Keratinocyte (primary cell): ENCODE data around the gene MAP3K20. TPM values are rescaled to one million over a fixed set of nuclear protein-coding genes. Genes with fewer than 3 reads are reported as not detected.

Source experiments
- DNase-seq: peaks from one replicate; pipeline ENCODE4 v3.0.0-alpha.2; 2011; ENCODE audit warnings: low read depth, missing footprints, low spot score
- FAIRE-seq: peaks from 2 replicates; lab custom pipeline; 2011; peaks lifted over from hg19 to GRCh38; lab: Jason Lieb, UNC
- H2AFZ ChIP-seq: 2 replicates; pipeline ENCODE4 v1.6.0; 2012; ENCODE audit warnings: low read length, control low read depth, inconsistent platforms; ENCODE audit not compliant: control insufficient read depth
- H3K27ac ChIP-seq: 2 replicates; pipeline ENCODE4 v1.5.1; 2011; ENCODE audit warnings: low read length; ENCODE audit not compliant: control insufficient read depth, insufficient read depth
- H3K27me3 ChIP-seq: 3 replicates; pipeline ENCODE4 v1.6.0; 2011; ENCODE audit warnings: low read length; ENCODE audit not compliant: control insufficient read depth, insufficient read depth; ENCODE audit errors: extremely low read depth
- H3K36me3 ChIP-seq, 2 experiments: 2 replicates in 1 of 2; 3 replicates in 1 of 2; pipeline ENCODE4 v1.5.1; 2011; ENCODE audit warnings: low read length in 2 of 2, mild to moderate bottlenecking in 1 of 2; ENCODE audit not compliant: control insufficient read depth in 2 of 2, insufficient read depth in 2 of 2; ENCODE audit errors: extremely low read depth in 1 of 2
- H3K4me1 ChIP-seq: 3 replicates; pipeline ENCODE4 v1.5.1; 2011; ENCODE audit warnings: low read length; ENCODE audit not compliant: control insufficient read depth, insufficient read depth; ENCODE audit errors: extremely low read depth
- H3K4me2 ChIP-seq: 3 replicates; pipeline ENCODE4 v1.6.0; 2011; ENCODE audit warnings: low read depth, low read length; ENCODE audit not compliant: control insufficient read depth, insufficient read depth; ENCODE audit errors: extremely low read depth
- H3K4me3 ChIP-seq, 3 experiments: fragments of 200-600 bp in 1 of 3; sonication (generic) in 1 of 3; 2 replicates in 2 of 3; 3 replicates in 1 of 3; pipeline ENCODE4 v1.5.1; 2011 to 2016; ENCODE audit warnings: low read length in 3 of 3, mild to moderate bottlenecking in 3 of 3, control low read depth in 2 of 3, inconsistent platforms in 1 of 3, low read depth in 1 of 3, mixed read lengths in 1 of 3, mixed run types in 1 of 3, moderate library complexity in 1 of 3; ENCODE audit not compliant: control insufficient read depth in 2 of 3, insufficient read depth in 2 of 3; ENCODE audit errors: extremely low read depth in 1 of 3
- H3K79me2 ChIP-seq: 2 replicates; pipeline ENCODE4 v1.6.0; 2012; ENCODE audit warnings: low read length; ENCODE audit not compliant: control insufficient read depth, insufficient read depth
- H3K9ac ChIP-seq: 3 replicates; pipeline ENCODE4 v1.6.0; 2011; ENCODE audit warnings: low read length; ENCODE audit not compliant: control insufficient read depth, insufficient read depth; ENCODE audit errors: extremely low read depth
- H3K9me1 ChIP-seq: 3 replicates; pipeline ENCODE4 v1.6.0; 2011; ENCODE audit warnings: low read length; ENCODE audit not compliant: control insufficient read depth, insufficient read depth; ENCODE audit errors: extremely low read depth
- H3K9me3 ChIP-seq: 2 replicates; pipeline ENCODE4 v1.5.1; 2012; ENCODE audit warnings: low read depth, low read length; ENCODE audit not compliant: control insufficient read depth
- H4K20me1 ChIP-seq: 3 replicates; pipeline ENCODE4 v1.6.0; 2011; ENCODE audit warnings: low read length; ENCODE audit not compliant: control insufficient read depth, insufficient read depth; ENCODE audit errors: extremely low read depth
- EZH2 ChIP-seq: IDR thresholded peaks from one replicate; pipeline ENCODE4 v1.6.1; 2012; ENCODE audit warnings: inconsistent platforms, mild to moderate bottlenecking, low read length, moderate library complexity
- dilution Hi-C: fragments of 300-500 bp; cut with MboI; formaldehyde crosslinking; loops from one replicate; pipeline ENCODE4 v1.7.0; 2020; ENCODE audit warnings: low sequenced_read_pairs; ENCODE audit not compliant: extremely low pct_ligation_motif_present
- polyA plus RNA-seq, 5 experiments: library from polyadenylated mRNA; depleted of rRNA in 3 of 5; stranded (reverse) in 3 of 5; stranded (forward) in 1 of 5; unstranded in 1 of 5; fragments of >200 nt; gene quantifications; 1 replicate in 1 of 5; 2 replicates in 3 of 5; 3 replicates in 1 of 5; pipeline versions ENCODE4 v1.2.1 to v1.2.3, GENCODE V29; 2011 to 2012; ENCODE audit warnings: missing spikeins in 2 of 5, low read depth in 1 of 5, low replicate concordance in 1 of 5
- TF ChIP-seq, protein P1 (sequence below), 3 experiments: IDR thresholded peaks in 1 of 3; conservative IDR thresholded peaks in 1 of 3; optimal IDR thresholded peaks in 1 of 3; 2 replicates in 2 of 3; 3 replicates in 1 of 3; pipeline versions ENCODE3 to v1.5.1; 2011; ENCODE audit warnings: low read length in 3 of 3, mild to moderate bottlenecking in 3 of 3, moderate library complexity in 2 of 3, control low read depth in 1 of 3, inconsistent platforms in 1 of 3; ENCODE audit not compliant: insufficient read depth in 2 of 3; ENCODE audit errors: extremely low read depth in 1 of 3

MAP3K20 gene
- polyA plus RNA-seq, 1 donor (not counting 4 experiments of a cell fraction or from before 2014, with no cell fraction given): 31.7 TPM

DNA sequence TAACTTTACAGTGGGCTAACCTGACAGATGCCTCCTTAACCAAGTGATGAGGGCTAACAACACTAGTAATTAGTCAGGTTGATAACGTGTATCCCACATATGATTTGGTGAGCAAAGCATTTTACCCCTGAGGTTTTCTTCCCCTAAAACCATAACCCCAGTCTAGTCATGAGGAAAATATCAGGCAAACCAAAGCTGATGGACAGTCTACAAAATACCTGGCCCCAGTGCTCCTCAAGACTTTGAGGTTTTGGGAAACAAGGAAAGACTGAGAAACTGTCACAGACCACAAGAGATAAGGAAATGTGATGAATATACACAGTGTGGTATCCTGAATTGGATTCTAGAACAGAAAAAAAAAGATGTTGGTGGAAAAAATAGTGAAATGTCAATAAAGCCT lies 28.5 kb downstream of the MAP3K20 start:
- Histone ChIP-seq H3K27ac (no peak overlapping the region), H3K9me1 (no peaks in the 10 kb centered on the region), H3K4me3 (no peak overlapping the region), H3K4me1 (peaks cover 7% of the 10 kb centered on the region), H3K27me3 (no peaks in the 10 kb centered on the region), H3K79me2 (peaks cover 23% of the 10 kb centered on the region), H3K36me3 (peaks cover 2 to 8% of the 10 kb centered on the region in 2 experiments), H4K20me1 (no peaks in the 10 kb centered on the region), H3K9me3 (no peaks in the 10 kb centered on the region), H2AFZ (no peak overlapping the region), H3K4me2 (no peak overlapping the region), H3K9ac (no peak overlapping the region)
- dilution Hi-C loops: no loop called here
- DNase-seq (no peak), FAIRE-seq (no peak)
- TF ChIP-seq, protein P1, sequence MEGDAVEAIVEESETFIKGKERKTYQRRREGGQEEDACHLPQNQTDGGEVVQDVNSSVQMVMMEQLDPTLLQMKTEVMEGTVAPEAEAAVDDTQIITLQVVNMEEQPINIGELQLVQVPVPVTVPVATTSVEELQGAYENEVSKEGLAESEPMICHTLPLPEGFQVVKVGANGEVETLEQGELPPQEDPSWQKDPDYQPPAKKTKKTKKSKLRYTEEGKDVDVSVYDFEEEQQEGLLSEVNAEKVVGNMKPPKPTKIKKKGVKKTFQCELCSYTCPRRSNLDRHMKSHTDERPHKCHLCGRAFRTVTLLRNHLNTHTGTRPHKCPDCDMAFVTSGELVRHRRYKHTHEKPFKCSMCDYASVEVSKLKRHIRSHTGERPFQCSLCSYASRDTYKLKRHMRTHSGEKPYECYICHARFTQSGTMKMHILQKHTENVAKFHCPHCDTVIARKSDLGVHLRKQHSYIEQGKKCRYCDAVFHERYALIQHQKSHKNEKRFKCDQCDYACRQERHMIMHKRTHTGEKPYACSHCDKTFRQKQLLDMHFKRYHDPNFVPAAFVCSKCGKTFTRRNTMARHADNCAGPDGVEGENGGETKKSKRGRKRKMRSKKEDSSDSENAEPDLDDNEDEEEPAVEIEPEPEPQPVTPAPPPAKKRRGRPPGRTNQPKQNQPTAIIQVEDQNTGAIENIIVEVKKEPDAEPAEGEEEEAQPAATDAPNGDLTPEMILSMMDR (optimal IDR thresholded peaks at IDR 0.05 in 1 of 3, IDR thresholded peaks at IDR 0.05 in 1 of 3, conservative IDR thresholded peaks at IDR 0.05 in 1 of 3; ENCODE audit: extremely low read depth in 1 of 3, insufficient read depth in 2 of 3, low read length in 3 of 3): no peak
- no peak for TF ChIP-seq EZH2

DNA sequence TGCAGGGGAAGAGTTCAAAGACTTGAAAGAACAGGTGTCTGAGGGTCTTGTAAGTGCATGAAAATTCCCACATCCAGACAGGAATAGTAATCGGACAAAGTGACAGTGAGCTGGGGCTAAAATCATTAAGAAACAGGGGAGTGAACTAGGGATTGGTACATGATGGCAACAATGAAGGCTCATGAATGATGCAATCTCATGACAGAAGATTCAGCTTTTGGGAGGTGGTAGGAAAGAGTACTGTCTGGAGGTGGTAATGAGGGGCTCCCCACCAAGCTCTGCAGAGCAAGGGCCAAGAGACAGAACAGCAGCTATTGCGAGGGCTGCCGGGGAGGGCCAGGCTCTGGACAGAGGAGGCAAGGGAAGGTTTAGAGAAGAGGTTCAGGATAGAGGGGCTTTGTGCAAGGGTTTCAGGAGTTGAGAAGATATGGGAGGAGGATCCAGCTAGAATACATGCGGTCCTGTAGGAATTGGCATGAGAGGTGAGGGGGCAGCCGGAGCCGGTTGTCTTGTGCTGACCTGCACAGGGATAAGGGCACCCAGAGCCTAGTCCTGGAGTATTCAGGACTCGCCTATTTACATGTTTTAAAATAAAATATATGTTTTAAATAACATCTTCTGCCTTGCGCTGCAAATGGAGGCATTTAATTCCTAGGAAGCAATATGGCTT lies 31.4 kb downstream of the MAP3K20 start:
- DNase-seq: no peak
- Histone ChIP-seq H4K20me1 (no peaks in the 10 kb centered on the region), H3K27me3 (no peaks in the 10 kb centered on the region), H3K4me2 (no peak overlapping the region), H3K9me3 (no peaks in the 10 kb centered on the region), H3K9me1 (no peaks in the 10 kb centered on the region), H3K4me3 (no peak overlapping the region), H3K9ac (no peak overlapping the region), H3K27ac (no peak overlapping the region), H3K4me1 (peaks cover 5% of the 10 kb centered on the region), H3K79me2 (peaks cover 28% of the 10 kb centered on the region), H2AFZ (no peak overlapping the region), H3K36me3 (no peaks in the 10 kb centered on the region)
- no peak for FAIRE-seq
- dilution Hi-C loops: no loop called here
- TF ChIP-seq EZH2: no peak
- TF ChIP-seq, protein P1 (optimal IDR thresholded peaks at IDR 0.05 in 1 of 3, IDR thresholded peaks at IDR 0.05 in 1 of 3, conservative IDR thresholded peaks at IDR 0.05 in 1 of 3; ENCODE audit: extremely low read depth in 1 of 3, insufficient read depth in 2 of 3, low read length in 3 of 3): no peak
